DND-41 (cell line): ENCODE data around the gene TIA1.
"Not testable (repeated sequence)": the region's sequence is repeated elsewhere in the genome, so short reads cannot be mapped to it uniquely, and the experiment has no call there.

ENCODE experiments used
- ATAC-seq: fragments of 200-7000 bp; cut with Tn5 transposase; 3 replicates; pipeline ENCODE4 v1.9.1; 2021; ENCODE audit warnings: low read depth; ENCODE audit not compliant: insufficient read depth
- DNase-seq: peaks from one replicate; pipeline ENCODE4 v3.0.0-alpha.2; 2020
- H2AFZ ChIP-seq: 2 replicates; pipeline ENCODE4 v1.6.0; 2012; ENCODE audit warnings: low read depth, low read length
- H3K27ac ChIP-seq: 2 replicates; pipeline ENCODE4 v1.5.1; 2012; ENCODE audit warnings: low read length, inconsistent platforms
- H3K27me3 ChIP-seq: fragments of 200-600 bp; sonication (generic); 2 replicates; pipeline ENCODE4 v1.6.0; 2012; ENCODE audit warnings: low read length, mild to moderate bottlenecking, inconsistent platforms; ENCODE audit not compliant: insufficient read depth, poor library complexity
- H3K36me3 ChIP-seq: 2 replicates; pipeline ENCODE4 v1.5.1; 2012; ENCODE audit warnings: low read length, inconsistent platforms; ENCODE audit not compliant: insufficient read depth
- H3K4me1 ChIP-seq: 2 replicates; pipeline ENCODE4 v1.5.1; 2012; ENCODE audit warnings: mild to moderate bottlenecking, low read length; ENCODE audit not compliant: insufficient read depth
- H3K4me2 ChIP-seq: 2 replicates; pipeline ENCODE4 v1.6.0; 2012; ENCODE audit warnings: mild to moderate bottlenecking, moderate library complexity, low read length, inconsistent platforms; ENCODE audit not compliant: insufficient read depth
- H3K4me3 ChIP-seq, 2 experiments: fragments of 200-600 bp in 1 of 2; shearing (Covaris generic) in 1 of 2; 2 replicates each; pipeline ENCODE4 v1.5.1; 2012 to 2016; ENCODE audit warnings: inconsistent platforms in 2 of 2, low read length in 2 of 2, mild to moderate bottlenecking in 2 of 2, low read depth in 1 of 2, moderate library complexity in 1 of 2
- H3K79me2 ChIP-seq: 2 replicates; pipeline ENCODE4 v1.6.0; 2012; ENCODE audit warnings: low read length, inconsistent platforms; ENCODE audit not compliant: insufficient read depth
- H3K9ac ChIP-seq: 2 replicates; pipeline ENCODE4 v1.6.0; 2012; ENCODE audit warnings: low read depth, mild to moderate bottlenecking, inconsistent platforms, low read length, moderate library complexity
- H3K9me3 ChIP-seq: 2 replicates; pipeline ENCODE4 v1.5.1; 2012; ENCODE audit warnings: low read length, moderate library complexity, mild to moderate bottlenecking, inconsistent platforms; ENCODE audit not compliant: insufficient read depth, severe bottlenecking
- H4K20me1 ChIP-seq: 2 replicates; pipeline ENCODE4 v1.6.0; 2012; ENCODE audit warnings: low read length; ENCODE audit not compliant: insufficient read depth
- CTCF ChIP-seq: IDR thresholded peaks from 2 replicates; pipeline ENCODE4 v1.5.1; 2012; ENCODE audit warnings: borderline replicate concordance, low read length, moderate library complexity, mild to moderate bottlenecking; ENCODE audit not compliant: poor library complexity, severe bottlenecking; ENCODE audit errors: extremely low read depth
- EZH2 ChIP-seq: IDR thresholded peaks from 3 replicates; pipeline ENCODE4 v1.6.1; 2012; ENCODE audit warnings: borderline replicate concordance, low read depth, mild to moderate bottlenecking, moderate library complexity, low read length, inconsistent platforms; ENCODE audit not compliant: severe bottlenecking

TIA1 gene

GRCh38 chr2:70226781-70227180 is 21.6 kb downstream of the TIA1 start:
- Histone ChIP-seq H3K4me3 (no peak overlapping the region), H3K4me2 (no peak overlapping the region), H4K20me1 (peaks cover 3% of the 10 kb centered on the region; the same call in 1 of the 2 replicates), H2AFZ (no peak overlapping the region), H3K79me2 (peaks cover 45% of the 10 kb centered on the region), H3K4me1 (no peaks in the 10 kb centered on the region), H3K9ac (no peak overlapping the region), H3K27ac (no peak overlapping the region), H3K27me3 (no peaks in the 10 kb centered on the region), H3K9me3 (no peaks in the 10 kb centered on the region), H3K36me3 (peaks cover 93% of the 10 kb centered on the region)
- TF ChIP-seq EZH2 = no peak
- DNase-seq (no peak), ATAC-seq (no peak)

GRCh38 chr2:70223305-70223704 is 25.1 kb downstream of the TIA1 start:
- not testable (repeated sequence) for H4K20me1 ChIP-seq, H2AFZ ChIP-seq, H3K9me3 ChIP-seq, DNase-seq, ATAC-seq, H3K4me3 ChIP-seq, H3K27me3 ChIP-seq, H3K4me2 ChIP-seq, H3K27ac ChIP-seq, H3K9ac ChIP-seq, H3K4me1 ChIP-seq
- peaks cover 93% of the 10 kb centered on the region for H3K36me3 ChIP-seq
- H3K79me2 ChIP-seq = peaks cover 32% of the 10 kb centered on the region

DNA sequence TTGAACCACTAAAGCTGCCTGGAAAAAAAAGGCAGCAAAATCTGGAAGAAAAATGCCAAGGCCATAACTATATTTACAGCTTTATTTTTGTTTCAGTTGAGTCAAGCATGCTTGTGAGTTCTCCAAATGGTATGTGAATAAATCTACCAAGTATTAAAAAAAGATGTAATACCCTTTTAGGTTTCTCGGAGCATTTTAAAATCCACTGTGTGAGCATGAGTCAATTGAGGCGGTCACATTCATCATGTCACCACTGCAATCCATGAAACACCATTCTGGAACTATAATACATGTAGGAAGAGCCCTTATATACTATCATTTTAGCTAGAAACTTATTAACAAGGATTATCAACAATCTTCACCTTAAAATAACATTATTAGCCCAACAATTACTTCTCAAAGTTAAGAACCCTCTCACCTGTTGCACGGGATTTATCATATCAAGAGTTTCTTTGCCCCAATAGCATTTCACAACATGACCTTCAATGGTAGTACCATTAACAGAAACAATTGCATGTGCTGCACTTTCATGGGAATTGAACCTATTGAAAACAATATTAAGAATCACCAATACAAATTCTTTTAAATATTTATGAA is 33.4 kb downstream of the TIA1 start:
- no peak overlapping the region for H3K9ac ChIP-seq
- ATAC-seq = no peak
- H3K4me3 ChIP-seq = no peak overlapping the region
- H3K27ac ChIP-seq = no peak overlapping the region
- H3K36me3 ChIP-seq = peaks cover 87% of the 10 kb centered on the region
- 0 out of 2 replicates have a peak, but pooled peaks cover 2% of the 10 kb centered on the region for H3K79me2 ChIP-seq
- no peaks in the 10 kb centered on the region for H3K9me3 ChIP-seq
- H2AFZ ChIP-seq = no peak overlapping the region
- TF ChIP-seq EZH2 (no peak), CTCF (no peak)
- no peak for DNase-seq
- no peaks in the 10 kb centered on the region for H3K27me3 ChIP-seq
- H3K4me2 ChIP-seq = no peak overlapping the region
- H3K4me1 ChIP-seq = no peaks in the 10 kb centered on the region
- H4K20me1 ChIP-seq = no peaks in the 10 kb centered on the region

DNA sequence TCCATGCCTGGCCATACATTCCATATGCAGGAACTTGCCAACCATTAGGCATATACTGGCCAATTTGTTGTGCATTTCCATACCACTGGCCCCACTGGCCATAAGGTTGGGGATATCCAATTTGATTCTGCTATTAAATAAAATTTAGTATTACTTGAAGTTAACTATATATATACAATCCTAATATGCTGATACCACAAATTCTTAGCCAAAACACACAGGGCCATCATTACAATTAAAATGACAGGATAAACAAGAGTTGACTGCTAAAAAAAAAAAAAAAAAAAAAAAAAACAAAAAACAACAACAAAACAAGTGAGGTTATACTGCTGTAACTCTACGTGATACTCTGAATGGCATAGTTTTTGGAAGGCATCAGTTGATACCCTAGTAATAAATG is 34.1 kb downstream of the TIA1 start:
- Histone ChIP-seq H4K20me1 (no peaks in the 10 kb centered on the region), H3K27ac (no peak overlapping the region), H3K4me2 (no peak overlapping the region), H3K9me3 (no peaks in the 10 kb centered on the region), H3K9ac (no peak overlapping the region), H3K27me3 (no peaks in the 10 kb centered on the region), H3K36me3 (peaks cover 87% of the 10 kb centered on the region), H3K4me1 (no peaks in the 10 kb centered on the region), H3K79me2 (no peaks in the 10 kb centered on the region), H3K4me3 (no peak overlapping the region), H2AFZ (no peak overlapping the region)
- no peak for DNase-seq
- TF ChIP-seq EZH2 (no peak), CTCF (no peak)
- ATAC-seq = no peak
